GM23338 (cell line): Measurements from ENCODE around the gene SIRT7. TPM values are rescaled to one million over a fixed set of nuclear protein-coding genes. Genes with fewer than 3 reads are reported as not detected.

Experiments used
- CREB1 ChIP-seq: fragments of 250-450 bp; sonication (Bioruptor Pico); IDR thresholded peaks from 2 replicates; pipeline ENCODE4 v1.5.0; 2020; ENCODE audit warnings: low read depth, mild to moderate bottlenecking, moderate library complexity
- EZH2 ChIP-seq: fragments of 200-600 bp; sonication (generic); IDR thresholded peaks from one replicate; pipeline ENCODE4 v1.8.0; 2017; ENCODE audit warnings: antibody characterized with exemption, mild to moderate bottlenecking, low read depth; ENCODE audit not compliant: unreplicated experiment
- NANOG ChIP-seq: IDR thresholded peaks from 2 replicates; pipeline ENCODE4 v1.6.1; 2016; ENCODE audit warnings: antibody characterized with exemption, borderline replicate concordance
- REST ChIP-seq: IDR thresholded peaks from one replicate; pipeline ENCODE4 v1.6.1; 2018; ENCODE audit warnings: antibody characterized with exemption; ENCODE audit not compliant: unreplicated experiment
- ZNF114 ChIP-seq: fragments of 250-450 bp; sonication (Bioruptor Pico); IDR thresholded peaks from 2 replicates; pipeline ENCODE4 v1.5.0; 2020; ENCODE audit warnings: mild to moderate bottlenecking, moderate library complexity
- ZNF331 ChIP-seq: fragments of 250-450 bp; sonication (Bioruptor Pico); IDR thresholded peaks from 2 replicates; pipeline ENCODE4 v1.5.0; 2020; ENCODE audit warnings: low read depth, mild to moderate bottlenecking, moderate library complexity
- ZNF462 ChIP-seq: fragments of 250-450 bp; sonication (Bioruptor Pico); IDR thresholded peaks from 2 replicates; pipeline ENCODE4 v1.5.0; 2020; ENCODE audit warnings: mild to moderate bottlenecking, moderate library complexity
- polyA plus RNA-seq: library from polyadenylated mRNA; unstranded; fragments of >200 nt; fragmentation: Nextera tagmentation; extraction: Ambion mirVana; gene quantifications from 2 replicates; pipeline ENCODE4 v1.2.1, GENCODE V29; 2016
- total RNA-seq: library from RNA; depleted of rRNA; stranded (reverse); fragments of >200 nt; shearing (Covaris generic); gene quantifications from 2 replicates; pipeline ENCODE4 v1.2.3, GENCODE V29; 2014
- TF ChIP-seq, protein P1 (sequence below): IDR thresholded peaks from 2 replicates; pipeline ENCODE4 v1.6.1; 2016; ENCODE audit warnings: antibody characterized with exemption

Gene SIRT7
- total and polyA plus RNA-seq, 2 experiments from 2014 or later, result 16.3 to 20.8 TPM

- TF ChIP-seq ZNF462 (CRISPR knock-in tag), result no peak
- no peak for TF ChIP-seq CREB1 (CRISPR knock-in tag)
- TF ChIP-seq ZNF114 (CRISPR knock-in tag), result no peak
- TF ChIP-seq, protein P1, sequence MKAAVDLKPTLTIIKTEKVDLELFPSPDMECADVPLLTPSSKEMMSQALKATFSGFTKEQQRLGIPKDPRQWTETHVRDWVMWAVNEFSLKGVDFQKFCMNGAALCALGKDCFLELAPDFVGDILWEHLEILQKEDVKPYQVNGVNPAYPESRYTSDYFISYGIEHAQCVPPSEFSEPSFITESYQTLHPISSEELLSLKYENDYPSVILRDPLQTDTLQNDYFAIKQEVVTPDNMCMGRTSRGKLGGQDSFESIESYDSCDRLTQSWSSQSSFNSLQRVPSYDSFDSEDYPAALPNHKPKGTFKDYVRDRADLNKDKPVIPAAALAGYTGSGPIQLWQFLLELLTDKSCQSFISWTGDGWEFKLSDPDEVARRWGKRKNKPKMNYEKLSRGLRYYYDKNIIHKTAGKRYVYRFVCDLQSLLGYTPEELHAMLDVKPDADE, result no peak
- TF ChIP-seq ZNF331, result no peak
- no peak for TF ChIP-seq NANOG
- no peak for TF ChIP-seq REST
- no peak for TF ChIP-seq EZH2
Observed at GRCh38 chr17:81922566-81923301, 4.8 kb upstream of the SIRT7 start (continued).
